GM23338 (cell line): ENCODE measurements around the gene FXR1.

Experiments
- EZH2 ChIP-seq: fragments of 200-600 bp; sonication (generic); IDR thresholded peaks from one replicate; pipeline ENCODE4 v1.8.0; 2017; ENCODE audit warnings: antibody characterized with exemption, mild to moderate bottlenecking, low read depth; ENCODE audit not compliant: unreplicated experiment
- EZH2phosphoT487 ChIP-seq: fragments of 200-600 bp; sonication (generic); IDR thresholded peaks from one replicate; pipeline ENCODE4 v1.8.1; 2018; ENCODE audit warnings: antibody characterized with exemption; ENCODE audit not compliant: unreplicated experiment
- JUNB ChIP-seq: IDR thresholded peaks from one replicate; pipeline ENCODE4 v1.6.1; 2016; ENCODE audit warnings: antibody characterized with exemption; ENCODE audit not compliant: unreplicated experiment
- POLR2AphosphoS5 ChIP-seq: IDR thresholded peaks from 2 replicates; pipeline ENCODE4 v1.6.1; 2016; ENCODE audit warnings: antibody characterized with exemption, low read depth
- REST ChIP-seq: IDR thresholded peaks from one replicate; pipeline ENCODE4 v1.6.1; 2018; ENCODE audit warnings: antibody characterized with exemption; ENCODE audit not compliant: unreplicated experiment
- TF ChIP-seq, protein P1 (sequence below), 2 experiments: fragments of 200-600 bp in 1 of 2; sonication (generic) in 1 of 2; conservative IDR thresholded peaks; 2 replicates each; pipeline versions ENCODE4 v1.5.1 to v1.6.1; 2016 to 2017; ENCODE audit warnings: antibody characterized with exemption in 2 of 2, low read depth in 2 of 2, mild to moderate bottlenecking in 2 of 2, moderate library complexity in 1 of 2

GRCh38 chr3:180870008-180870699 lies 42.3 kb upstream of the FXR1 start:
- TF ChIP-seq, protein P1, sequence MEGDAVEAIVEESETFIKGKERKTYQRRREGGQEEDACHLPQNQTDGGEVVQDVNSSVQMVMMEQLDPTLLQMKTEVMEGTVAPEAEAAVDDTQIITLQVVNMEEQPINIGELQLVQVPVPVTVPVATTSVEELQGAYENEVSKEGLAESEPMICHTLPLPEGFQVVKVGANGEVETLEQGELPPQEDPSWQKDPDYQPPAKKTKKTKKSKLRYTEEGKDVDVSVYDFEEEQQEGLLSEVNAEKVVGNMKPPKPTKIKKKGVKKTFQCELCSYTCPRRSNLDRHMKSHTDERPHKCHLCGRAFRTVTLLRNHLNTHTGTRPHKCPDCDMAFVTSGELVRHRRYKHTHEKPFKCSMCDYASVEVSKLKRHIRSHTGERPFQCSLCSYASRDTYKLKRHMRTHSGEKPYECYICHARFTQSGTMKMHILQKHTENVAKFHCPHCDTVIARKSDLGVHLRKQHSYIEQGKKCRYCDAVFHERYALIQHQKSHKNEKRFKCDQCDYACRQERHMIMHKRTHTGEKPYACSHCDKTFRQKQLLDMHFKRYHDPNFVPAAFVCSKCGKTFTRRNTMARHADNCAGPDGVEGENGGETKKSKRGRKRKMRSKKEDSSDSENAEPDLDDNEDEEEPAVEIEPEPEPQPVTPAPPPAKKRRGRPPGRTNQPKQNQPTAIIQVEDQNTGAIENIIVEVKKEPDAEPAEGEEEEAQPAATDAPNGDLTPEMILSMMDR (conservative IDR thresholded peaks at IDR 0.05; ENCODE audit: low read depth in 2 of 2), result no peak
- TF ChIP-seq EZH2 (no peak), REST (no peak), POLR2AphosphoS5 (no peak), EZH2phosphoT487 (no peak), JUNB (no peak)
